Fibroblast of the aortic adventitia (primary cell): ENCODE results near the gene SLC25A48. TPM values are rescaled to one million over a fixed set of nuclear protein-coding genes. Genes with fewer than 3 reads are reported as not detected.
A peak's percentile ranks its signal among the peaks of the same experiment; 100 is the strongest.

Experiments used
- DNase-seq: peaks from one replicate; pipeline ENCODE4 v3.0.0-alpha.2; 2010; ENCODE audit warnings: low read depth
- H3K4me3 ChIP-seq: 2 replicates; pipeline ENCODE4 v1.5.1; 2011; ENCODE audit warnings: low read depth, mild to moderate bottlenecking, control low read depth, low read length, moderate library complexity
- total RNA-seq: library from RNA; depleted of rRNA; stranded (reverse); fragments of >200 nt; gene quantifications from 2 replicates; pipeline ENCODE4 v1.2.3, GENCODE V29; 2012; ENCODE audit warnings: low replicate concordance
- TF ChIP-seq, protein P1 (sequence below): IDR thresholded peaks from 2 replicates; pipeline ENCODE4 v1.5.1; 2011; ENCODE audit warnings: mild to moderate bottlenecking, low read length, control low read depth, inconsistent platforms; ENCODE audit not compliant: insufficient read depth

SLC25A48 gene, protein sequence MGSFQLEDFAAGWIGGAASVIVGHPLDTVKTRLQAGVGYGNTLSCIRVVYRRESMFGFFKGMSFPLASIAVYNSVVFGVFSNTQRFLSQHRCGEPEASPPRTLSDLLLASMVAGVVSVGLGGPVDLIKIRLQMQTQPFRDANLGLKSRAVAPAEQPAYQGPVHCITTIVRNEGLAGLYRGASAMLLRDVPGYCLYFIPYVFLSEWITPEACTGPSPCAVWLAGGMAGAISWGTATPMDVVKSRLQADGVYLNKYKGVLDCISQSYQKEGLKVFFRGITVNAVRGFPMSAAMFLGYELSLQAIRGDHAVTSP
- not detected in 2 replicates for total RNA-seq

DNA sequence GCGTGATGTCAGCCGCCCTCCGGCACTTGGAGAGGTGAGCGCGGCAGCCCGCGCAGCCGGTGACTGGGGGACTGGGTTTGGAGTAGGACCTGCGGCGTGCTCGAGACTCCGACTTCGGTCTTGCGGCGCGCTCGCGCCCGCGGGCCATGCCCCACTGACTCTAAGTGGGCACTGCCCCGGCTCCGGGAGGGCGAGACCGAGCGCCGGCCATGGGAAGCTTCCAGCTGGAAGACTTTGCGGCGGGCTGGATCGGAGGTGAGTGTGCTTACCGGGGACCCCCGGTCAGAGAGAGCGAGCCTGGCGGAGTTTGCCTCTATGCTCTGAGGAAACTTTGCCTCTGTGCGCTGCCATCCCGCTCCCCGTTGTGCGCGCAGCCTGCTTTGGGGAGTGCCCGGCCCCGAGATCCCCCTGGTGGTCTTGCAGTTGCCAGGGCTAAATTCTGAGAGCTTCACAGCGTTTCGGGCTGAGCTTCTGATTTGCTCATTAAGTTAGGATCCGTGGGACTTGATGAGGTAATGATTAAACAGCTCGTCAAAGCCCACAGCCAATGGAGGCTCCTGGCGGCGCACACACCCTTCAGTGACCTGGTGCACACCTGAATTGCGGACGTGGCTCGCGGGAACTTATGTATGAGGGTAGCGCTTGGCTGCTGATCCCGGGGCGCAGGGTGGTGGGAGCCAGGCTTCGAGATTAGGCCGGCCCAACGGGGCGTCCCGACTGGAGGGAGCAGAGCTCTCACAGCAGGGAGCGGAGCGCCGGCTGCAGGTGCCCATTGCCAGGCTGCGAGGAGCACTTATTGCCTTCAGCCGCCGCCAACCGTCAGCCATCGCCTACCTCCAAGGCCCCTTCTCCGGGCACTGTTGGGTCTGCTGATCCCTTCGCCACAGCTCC, at the start of gene SLC25A48:
Gene SLC25A48, plus strand, starts transcription at position 25 of the 891 bp plus-strand sequence. Its CDS starts 185 bp downstream, at position 210.
- peak within 1 kb of the TSS; percentile 38 for H3K4me3 ChIP-seq
- TF ChIP-seq, protein P1, sequence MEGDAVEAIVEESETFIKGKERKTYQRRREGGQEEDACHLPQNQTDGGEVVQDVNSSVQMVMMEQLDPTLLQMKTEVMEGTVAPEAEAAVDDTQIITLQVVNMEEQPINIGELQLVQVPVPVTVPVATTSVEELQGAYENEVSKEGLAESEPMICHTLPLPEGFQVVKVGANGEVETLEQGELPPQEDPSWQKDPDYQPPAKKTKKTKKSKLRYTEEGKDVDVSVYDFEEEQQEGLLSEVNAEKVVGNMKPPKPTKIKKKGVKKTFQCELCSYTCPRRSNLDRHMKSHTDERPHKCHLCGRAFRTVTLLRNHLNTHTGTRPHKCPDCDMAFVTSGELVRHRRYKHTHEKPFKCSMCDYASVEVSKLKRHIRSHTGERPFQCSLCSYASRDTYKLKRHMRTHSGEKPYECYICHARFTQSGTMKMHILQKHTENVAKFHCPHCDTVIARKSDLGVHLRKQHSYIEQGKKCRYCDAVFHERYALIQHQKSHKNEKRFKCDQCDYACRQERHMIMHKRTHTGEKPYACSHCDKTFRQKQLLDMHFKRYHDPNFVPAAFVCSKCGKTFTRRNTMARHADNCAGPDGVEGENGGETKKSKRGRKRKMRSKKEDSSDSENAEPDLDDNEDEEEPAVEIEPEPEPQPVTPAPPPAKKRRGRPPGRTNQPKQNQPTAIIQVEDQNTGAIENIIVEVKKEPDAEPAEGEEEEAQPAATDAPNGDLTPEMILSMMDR: no peak

DNA sequence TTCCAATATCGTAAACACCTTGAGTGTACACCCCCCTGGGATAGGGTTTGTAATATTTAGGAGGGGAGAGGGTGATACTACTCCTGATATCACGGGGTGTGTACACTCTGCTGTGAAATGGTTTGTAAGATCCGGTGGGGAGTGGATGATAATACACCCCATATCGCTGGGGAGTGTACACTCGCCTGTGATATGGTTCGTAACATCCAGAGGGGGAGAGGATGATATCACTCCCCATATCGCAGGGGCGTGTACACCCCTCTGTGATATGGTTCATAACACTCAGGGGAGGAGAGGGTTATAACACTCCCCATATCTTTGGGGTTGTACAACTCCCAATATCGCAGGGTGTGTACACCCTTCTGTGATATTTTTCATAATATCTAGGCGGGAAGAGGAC, 33.8 kb upstream of the SLC25A48 start:
- TF ChIP-seq, protein P1: no peak
- no peak overlapping the region for H3K4me3 ChIP-seq
- no peak for DNase-seq

More for the DNA sequence above, at the start of gene SLC25A48:
- no peak for DNase-seq

DNA sequence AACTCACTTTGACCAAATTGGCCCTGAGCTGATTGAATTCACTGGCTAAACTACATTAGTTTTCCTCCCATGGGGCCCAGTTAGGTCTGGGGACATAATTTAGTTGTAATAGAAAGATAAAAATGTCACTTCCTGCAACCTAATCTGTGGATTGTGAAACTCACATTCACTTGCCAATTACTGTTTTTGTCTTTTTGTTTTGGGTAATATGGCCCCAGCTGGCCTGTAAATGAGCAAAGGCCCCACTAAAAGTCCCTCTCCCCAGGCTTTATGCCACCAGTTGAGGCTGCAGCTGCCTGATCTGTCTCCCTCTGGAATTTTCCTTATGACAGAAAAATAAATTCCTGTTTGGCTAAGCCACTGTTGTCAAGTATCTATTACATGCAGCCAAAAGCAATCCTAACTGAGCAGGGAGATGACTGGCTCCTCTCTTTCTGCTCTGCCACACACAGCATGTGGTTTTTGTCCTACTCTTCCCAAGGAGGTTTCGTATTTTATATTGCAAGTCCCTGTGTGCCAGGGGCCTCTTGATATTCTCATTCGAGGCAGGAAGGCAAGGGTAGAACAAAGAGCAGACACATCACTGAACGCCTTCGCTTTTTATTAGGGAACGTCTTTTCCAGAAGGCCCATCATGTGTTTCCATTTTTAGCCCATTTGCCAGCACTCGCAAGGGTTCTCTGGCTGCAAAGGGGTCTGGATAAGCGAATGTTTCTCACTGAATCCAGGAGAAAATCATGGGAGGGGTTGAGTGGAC, 24.1 kb upstream of the SLC25A48 start:
- H3K4me3 ChIP-seq: no peak overlapping the region
- TF ChIP-seq, protein P1: no peak
- DNase-seq: no peak

DNA sequence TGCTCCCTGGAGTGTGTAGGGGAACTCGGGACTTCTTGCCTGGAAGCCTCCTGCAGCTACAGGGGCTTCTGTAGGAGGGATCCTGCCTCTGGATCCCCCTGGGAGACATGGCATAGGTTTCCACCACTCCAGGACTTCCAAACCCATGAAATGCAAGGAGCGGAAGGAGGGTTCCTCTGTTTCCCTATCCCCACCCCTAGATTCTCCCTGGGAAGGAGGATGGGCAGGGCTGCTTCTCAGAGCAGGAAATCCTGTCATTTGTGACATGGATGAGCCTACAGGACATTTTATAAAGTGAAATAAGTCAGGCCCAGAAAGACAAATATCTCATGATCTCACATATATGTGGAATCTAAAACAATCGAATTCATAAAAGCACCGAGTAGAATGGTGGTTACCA, 23.5 kb upstream of the SLC25A48 start:
- H3K4me3 ChIP-seq: no peak overlapping the region
- DNase-seq: no peak
- TF ChIP-seq, protein P1: no peak

DNA sequence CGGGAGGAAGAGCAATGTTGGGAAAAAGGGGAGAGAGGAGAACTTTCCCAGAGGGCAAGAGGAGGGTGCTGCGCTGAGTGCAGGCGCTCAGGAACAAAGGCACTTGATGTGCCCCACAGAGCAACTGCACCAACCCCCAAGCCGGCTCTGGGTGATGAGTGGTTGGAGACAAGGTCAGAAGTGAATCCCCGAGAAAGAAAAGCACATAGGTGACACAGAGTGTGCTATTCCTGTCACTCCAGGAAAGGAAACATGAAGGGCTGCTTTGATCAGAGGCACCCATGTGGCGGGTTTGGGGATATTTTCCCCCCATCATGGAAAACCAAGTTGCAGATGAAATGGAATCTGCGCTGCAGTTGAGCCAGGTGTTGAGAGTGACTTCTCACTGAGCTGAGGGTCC, 20.7 kb upstream of the SLC25A48 start:
- TF ChIP-seq, protein P1: no peak
- no peak for DNase-seq
- H3K4me3 ChIP-seq: no peak overlapping the region

DNA sequence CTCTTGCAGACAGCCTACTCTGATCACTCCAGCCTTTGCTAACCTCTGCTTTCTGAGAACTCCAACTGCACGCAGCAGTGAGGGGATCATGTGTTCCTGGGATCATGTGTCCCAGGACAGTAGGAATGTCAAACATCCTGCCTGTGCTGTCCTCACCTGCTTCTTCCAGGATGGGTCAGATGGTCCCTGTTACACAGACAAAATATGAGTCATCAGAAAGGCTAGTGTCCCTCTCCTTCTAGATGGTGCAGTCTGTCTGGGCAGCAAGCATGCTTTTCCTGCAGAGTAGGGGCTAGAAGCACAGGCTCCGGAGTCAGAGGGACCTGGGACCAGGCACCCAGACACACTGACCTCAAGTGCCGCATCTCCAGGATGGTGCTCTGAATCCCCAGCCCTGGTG, 20.1 kb upstream of the SLC25A48 start:
- no peak for DNase-seq
- H3K4me3 ChIP-seq: no peak overlapping the region
- TF ChIP-seq, protein P1: no peak
